IPS-18c (cell line): ENCODE data around the gene SDF4.
"Not testable (repeated sequence)": the region's sequence is repeated elsewhere in the genome, so short reads cannot be mapped to it uniquely, and the experiment has no call there.

Experiments used
- H3K4me3 ChIP-seq: 2 replicates; pipeline ENCODE4 v1.7.0; 2013; ENCODE audit warnings: low read depth, mild to moderate bottlenecking, low read length, moderate library complexity; ENCODE audit not compliant: insufficient read depth
- H3K9me3 ChIP-seq: one replicate; pipeline ENCODE4 v1.6.1; 2013; ENCODE audit warnings: mild to moderate bottlenecking, low read length, moderate library complexity; ENCODE audit not compliant: control insufficient read depth, insufficient read depth

SDF4 gene

GRCh38 chr1:1199961-1200875, 31.6 kb downstream of the SDF4 start:
- no peak overlapping the region; the same call in 1 of the 2 replicates for H3K4me3 ChIP-seq
- no peaks in the 10 kb centered on the region for H3K9me3 ChIP-seq

- no peak overlapping the region for H3K4me3 ChIP-seq
- no peaks in the 10 kb centered on the region for H3K9me3 ChIP-seq
Observed at GRCh38 chr1:1199141-1199960, 32.5 kb downstream of the SDF4 start.

DNA sequence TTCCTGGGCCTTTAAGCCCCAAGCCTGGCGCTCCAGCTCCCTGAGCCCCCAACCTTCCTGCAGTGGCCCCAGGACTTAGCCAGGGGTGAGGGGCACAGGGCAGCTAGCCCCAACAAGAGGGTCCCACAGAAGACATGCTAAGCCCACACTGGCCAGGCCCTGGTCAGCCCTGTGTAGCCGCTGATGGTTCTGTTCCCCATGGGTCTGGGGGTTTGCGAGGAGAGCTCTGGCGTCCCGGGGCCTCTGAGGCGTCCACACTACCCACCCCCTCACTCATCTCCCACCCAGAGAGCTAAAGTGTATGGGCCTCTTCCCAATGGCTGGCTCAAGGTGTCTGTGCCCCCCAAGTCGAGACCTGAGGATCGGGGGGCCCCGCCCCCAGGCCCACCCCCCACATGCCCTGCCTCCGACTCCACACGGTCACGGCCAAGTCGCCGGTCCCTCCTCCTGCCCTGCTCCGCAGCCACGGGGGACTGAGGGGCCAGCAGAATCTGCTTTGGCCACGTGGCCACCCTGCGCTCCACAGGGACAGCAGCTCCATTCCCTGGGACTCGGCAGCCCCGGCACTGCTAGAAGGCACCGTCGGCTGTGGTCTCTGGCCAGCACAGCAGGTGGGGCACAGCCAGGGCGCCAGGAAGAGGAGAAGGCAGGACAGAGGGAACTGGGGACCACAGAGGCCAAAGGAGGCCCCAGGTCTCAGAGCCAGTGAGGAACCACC, 33.2 kb downstream of the SDF4 start:
- Histone ChIP-seq H3K4me3 (no peak overlapping the region), H3K9me3 (no peaks in the 10 kb centered on the region)

- Histone ChIP-seq H3K9me3 (no peaks in the 10 kb centered on the region), H3K4me3 (no peak overlapping the region)
Observed at GRCh38 chr1:1197551-1198422, 34.0 kb downstream of the SDF4 start.

DNA sequence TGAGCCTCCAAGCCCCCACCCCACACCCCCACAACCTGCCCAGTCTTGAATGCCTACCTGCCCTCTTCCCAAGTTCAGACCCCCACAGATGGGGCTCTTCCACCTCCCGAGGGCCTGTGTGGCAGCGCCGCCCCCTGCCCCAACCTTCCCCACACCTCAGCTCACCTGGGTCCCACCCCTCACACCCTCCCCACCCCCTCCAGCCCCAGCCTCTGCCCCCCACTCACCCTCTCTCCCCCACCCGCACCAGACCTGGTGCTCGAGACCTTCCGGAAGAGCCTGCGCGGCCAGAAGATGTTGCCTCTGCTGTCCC, 34.7 kb downstream of the SDF4 start:
- H3K9me3 ChIP-seq, result no peaks in the 10 kb centered on the region
- no peak overlapping the region for H3K4me3 ChIP-seq

DNA sequence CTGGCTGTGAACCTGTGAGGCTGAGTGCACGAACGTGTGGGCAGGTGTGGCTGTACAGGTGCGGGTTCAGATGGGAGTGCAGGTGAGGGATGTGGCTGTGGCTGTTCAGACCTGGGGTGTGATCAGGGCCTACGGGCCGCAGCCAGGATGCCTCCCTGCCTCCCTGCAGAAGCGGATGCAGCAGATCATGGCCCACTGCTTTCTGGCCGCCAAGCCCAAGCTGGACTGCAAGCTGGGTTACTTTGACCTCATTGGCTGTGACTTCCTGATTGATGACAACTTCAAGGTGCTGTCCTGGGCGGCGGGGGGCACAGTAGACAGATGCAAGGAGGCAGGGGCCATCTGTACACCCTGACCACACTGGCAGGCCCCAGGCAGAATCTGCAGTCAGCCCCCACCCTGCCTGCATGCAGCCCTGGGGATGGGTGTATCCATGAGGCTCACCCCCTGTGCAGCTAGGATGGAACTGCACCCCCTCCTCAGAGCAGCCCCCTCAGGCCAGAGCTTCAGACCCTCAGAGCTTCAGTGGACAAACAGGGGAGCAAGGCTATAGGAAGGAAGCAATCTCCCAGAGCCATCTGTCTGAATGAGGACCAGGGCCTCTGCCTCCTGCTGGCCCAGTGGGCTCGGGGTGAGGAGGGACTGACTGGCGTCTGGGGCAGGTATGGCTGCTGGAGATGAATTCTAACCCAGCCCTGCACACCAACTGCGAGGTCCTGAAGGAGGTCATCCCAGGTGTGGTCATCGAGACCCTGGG, 35.2 kb downstream of the SDF4 start:
- Histone ChIP-seq H3K9me3 (no peaks in the 10 kb centered on the region), H3K4me3 (no peak overlapping the region)

DNA sequence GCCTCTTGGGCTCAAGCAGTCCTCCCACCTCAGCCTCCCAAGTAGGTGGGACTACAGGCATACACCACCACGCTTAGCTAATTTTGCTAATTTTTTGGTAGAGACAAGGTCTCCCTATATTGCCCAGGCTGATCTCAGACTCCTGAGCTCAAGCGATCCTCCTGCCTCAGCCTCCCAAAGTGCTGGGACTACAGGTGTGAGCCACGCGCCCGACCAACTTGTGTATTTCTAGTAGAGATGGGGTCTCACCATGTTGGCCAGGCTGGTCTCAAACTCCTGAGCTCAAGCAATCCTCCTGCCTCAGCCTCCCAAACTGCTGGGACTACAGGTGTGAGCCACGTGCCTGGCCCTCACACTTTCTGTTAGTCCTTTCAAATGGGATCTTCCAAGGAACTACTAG, 36.1 kb downstream of the SDF4 start:
- not testable (repeated sequence) for H3K4me3 ChIP-seq, H3K9me3 ChIP-seq

GRCh38 chr1:1194723-1195122, 37.1 kb downstream of the SDF4 start:
- no peaks in the 10 kb centered on the region for H3K9me3 ChIP-seq
- H3K4me3 ChIP-seq, result no peak overlapping the region

GRCh38 chr1:1191734-1192133, 40.1 kb downstream of the SDF4 start:
- H3K4me3 ChIP-seq, result no peak overlapping the region
- no peaks in the 10 kb centered on the region for H3K9me3 ChIP-seq

GRCh38 chr1:1189111-1189510, 42.7 kb downstream of the SDF4 start:
- no peak overlapping the region for H3K4me3 ChIP-seq
- H3K9me3 ChIP-seq, result no peaks in the 10 kb centered on the region

GRCh38 chr1:1187938-1188337, 43.9 kb downstream of the SDF4 start:
- H3K9me3 ChIP-seq, result no peaks in the 10 kb centered on the region

GRCh38 chr1:1185101-1185765, 46.6 kb downstream of the SDF4 start:
- H3K4me3 ChIP-seq, result no peak overlapping the region
- H3K9me3 ChIP-seq, result no peaks in the 10 kb centered on the region

More at GRCh38 chr1:1187938-1188337, 43.9 kb downstream of the SDF4 start:
- H3K4me3 ChIP-seq, result no peak overlapping the region

DNA sequence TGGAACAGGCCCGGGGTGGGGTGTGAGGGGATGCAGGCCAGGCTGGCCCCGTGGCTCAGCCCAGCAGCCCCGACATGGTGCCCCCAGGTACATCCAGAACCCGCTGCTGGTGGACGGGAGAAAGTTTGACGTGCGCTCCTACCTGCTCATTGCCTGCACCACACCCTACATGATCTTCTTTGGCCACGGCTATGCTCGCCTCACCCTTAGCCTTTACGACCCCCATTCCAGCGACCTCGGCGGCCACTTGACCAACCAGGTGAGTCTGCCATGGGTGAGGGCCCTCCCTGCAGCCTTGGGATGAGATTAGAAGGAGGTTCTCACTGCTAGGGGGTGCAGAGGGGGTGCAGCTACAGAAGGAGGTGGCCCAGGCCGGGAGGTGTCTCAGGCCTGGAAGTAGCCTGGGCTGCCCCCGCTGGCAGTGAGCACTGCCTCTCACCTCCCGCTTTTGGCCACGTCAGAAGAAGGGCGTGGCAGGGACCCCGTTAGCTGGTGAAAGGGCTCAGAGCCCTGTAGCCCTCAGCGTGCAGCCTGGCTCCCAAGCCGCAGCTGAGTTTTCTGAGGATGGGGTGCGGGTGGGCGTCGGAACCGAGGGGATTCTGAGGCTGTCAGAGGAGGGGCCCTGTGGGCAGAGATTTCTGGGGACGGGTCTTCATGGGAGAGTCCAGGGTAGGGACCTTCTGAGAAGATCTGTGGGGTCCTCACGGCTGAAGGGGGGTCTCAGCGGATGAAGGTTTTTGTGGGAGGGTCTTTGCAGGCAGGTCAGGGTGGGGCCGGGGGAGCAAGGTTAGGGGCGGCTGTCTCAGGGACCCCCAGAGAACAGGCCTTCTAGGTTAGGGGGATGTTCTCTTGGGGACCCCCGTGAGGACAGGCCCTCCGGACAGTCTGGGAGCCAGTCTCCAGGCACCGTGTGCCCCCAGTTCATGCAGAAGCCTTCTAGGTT, 47.7 kb downstream of the SDF4 start:
- H3K4me3 ChIP-seq, result no peak overlapping the region
- H3K9me3 ChIP-seq, result no peaks in the 10 kb centered on the region

DNA sequence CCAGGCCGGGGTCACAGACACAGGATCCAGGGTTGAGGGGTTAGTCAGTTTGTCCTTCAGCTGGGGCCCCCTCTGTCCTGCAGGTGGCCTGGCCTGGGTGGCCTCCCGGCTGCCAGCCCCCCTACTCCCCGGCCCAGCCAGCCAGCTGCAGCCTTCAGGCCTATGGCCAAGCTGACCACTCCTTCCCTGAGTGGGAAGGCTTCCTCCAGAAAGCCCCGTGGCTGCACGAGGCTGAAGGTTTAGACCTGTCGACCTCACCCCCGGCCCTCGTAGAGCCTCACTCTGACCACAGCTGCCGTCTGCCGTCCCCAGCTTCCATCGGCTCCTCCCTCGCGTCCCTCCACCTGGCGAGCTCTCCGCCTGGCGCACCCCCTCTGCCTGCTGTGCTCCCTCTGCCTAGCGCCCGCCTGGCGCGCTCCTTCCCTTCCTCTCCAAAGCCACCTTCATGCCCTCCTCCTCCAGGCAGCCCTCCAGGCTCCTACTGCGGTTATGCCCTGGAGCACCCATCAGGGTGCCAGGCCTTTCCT, 48.5 kb downstream of the SDF4 start:
- H3K4me3 ChIP-seq, result no peak overlapping the region
- no peaks in the 10 kb centered on the region for H3K9me3 ChIP-seq
